ENCODE results near the gene TSPAN10. TPM values are rescaled to one million over a fixed set of nuclear protein-coding genes. Genes with fewer than 3 reads are reported as not detected.

The TSPAN10 gene
- total RNA-seq, 1 donor from 2014 or later = 1.8 TPM

DNA sequence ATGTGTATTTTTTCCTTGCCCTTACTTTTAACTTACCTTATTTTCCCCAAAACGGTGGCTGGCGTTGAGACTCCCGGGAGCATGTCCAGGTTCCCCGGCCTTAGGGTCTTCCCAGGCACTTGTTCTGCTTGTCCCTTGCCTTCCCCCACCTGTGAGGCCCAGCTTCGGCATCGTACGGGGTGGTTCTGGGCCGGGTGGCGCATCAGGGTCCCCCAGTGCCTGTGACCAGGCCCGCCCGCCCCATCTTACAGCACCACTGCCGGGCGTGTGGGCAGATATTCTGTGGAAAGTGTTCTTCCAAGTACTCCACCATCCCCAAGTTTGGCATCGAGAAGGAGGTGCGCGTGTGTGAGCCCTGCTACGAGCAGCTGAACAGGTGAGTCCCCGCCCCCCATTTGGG lies 54.2 kb downstream of the TSPAN10 start:
- no peaks in the 10 kb centered on the region for H3K9me3 Mint-ChIP-seq (ENCODE audit: low read depth)
- H3K27ac Mint-ChIP-seq (ENCODE audit: unreplicated experiment) = no peak overlapping the region
- DNase-seq (ENCODE audit: low spot score) = no peak
- no peak overlapping the region for H3K4me3 Mint-ChIP-seq (ENCODE audit: unreplicated experiment)
- H3K27me3 Mint-ChIP-seq (ENCODE audit: low read depth) = no peaks in the 10 kb centered on the region
- peaks cover 25% of the 10 kb centered on the region for H3K36me3 Mint-ChIP-seq (ENCODE audit: low read depth)
- TF ChIP-seq, protein P1, sequence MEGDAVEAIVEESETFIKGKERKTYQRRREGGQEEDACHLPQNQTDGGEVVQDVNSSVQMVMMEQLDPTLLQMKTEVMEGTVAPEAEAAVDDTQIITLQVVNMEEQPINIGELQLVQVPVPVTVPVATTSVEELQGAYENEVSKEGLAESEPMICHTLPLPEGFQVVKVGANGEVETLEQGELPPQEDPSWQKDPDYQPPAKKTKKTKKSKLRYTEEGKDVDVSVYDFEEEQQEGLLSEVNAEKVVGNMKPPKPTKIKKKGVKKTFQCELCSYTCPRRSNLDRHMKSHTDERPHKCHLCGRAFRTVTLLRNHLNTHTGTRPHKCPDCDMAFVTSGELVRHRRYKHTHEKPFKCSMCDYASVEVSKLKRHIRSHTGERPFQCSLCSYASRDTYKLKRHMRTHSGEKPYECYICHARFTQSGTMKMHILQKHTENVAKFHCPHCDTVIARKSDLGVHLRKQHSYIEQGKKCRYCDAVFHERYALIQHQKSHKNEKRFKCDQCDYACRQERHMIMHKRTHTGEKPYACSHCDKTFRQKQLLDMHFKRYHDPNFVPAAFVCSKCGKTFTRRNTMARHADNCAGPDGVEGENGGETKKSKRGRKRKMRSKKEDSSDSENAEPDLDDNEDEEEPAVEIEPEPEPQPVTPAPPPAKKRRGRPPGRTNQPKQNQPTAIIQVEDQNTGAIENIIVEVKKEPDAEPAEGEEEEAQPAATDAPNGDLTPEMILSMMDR (IDR thresholded peaks at IDR 0.05) = no peak
- H3K4me1 Mint-ChIP-seq (ENCODE audit: low read depth) = no peaks in the 10 kb centered on the region

DNA sequence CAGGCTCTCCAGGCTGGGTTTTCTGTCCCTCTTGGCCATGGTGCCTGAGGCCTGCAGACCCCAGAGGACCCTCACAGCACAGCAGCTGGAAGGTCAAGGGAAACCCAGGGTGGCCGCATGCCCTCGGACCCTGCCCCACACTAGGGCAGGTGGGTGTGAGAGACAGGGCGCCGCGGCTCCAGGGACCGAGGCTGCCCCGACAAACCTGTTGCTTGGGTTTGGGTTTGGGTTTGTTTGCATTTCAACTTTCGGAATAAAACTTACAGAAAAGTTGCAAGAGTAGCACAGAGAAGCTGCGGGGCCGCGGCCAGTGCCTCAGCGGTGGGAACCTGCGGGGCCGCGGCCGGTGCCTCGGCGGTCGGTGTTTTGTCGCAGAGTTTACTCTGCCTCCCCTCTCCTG lies 54.6 kb downstream of the TSPAN10 start:
- H3K9me3 Mint-ChIP-seq (ENCODE audit: low read depth) = no peaks in the 10 kb centered on the region
- H3K4me1 Mint-ChIP-seq (ENCODE audit: low read depth) = no peaks in the 10 kb centered on the region
- no peak for DNase-seq (ENCODE audit: low spot score)
- no peak overlapping the region for H3K27ac Mint-ChIP-seq (ENCODE audit: unreplicated experiment)
- TF ChIP-seq, protein P1 (IDR thresholded peaks at IDR 0.05) = no peak
- H3K4me3 Mint-ChIP-seq (ENCODE audit: unreplicated experiment) = no peak overlapping the region
- peaks cover 23% of the 10 kb centered on the region for H3K36me3 Mint-ChIP-seq (ENCODE audit: low read depth)
- no peaks in the 10 kb centered on the region for H3K27me3 Mint-ChIP-seq (ENCODE audit: low read depth)

DNA sequence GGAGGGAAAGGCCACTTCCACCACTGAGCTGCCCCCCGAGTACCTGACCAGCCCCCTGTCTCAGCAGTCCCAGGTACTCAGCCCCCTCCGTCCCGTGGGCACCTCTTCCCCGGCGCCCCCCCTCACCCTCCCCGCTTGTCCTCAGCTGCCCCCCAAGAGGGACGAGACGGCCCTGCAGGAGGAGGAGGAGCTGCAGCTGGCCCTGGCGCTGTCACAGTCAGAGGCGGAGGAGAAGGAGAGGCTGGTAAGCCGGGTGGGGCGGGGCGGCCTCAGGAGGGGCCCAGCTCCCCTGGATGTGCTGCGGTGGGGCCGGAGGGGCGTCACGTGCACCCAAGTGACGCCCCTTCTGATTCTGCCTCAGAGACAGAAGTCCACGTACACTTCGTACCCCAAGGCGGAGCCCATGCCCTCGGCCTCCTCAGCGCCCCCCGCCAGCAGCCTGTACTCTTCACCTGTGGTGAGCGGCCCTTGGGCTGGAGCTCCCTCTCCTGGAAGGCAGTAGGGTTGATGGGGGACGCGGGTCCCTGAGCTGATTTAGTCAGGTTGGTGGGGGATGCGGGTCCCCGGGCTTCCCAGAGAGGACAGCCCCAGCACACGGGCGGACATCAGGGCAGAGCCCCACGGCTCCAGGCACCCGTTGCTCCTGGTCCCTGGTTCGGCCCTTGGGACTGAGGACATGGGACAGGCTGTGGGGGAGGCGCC lies 56.7 kb downstream of the TSPAN10 start:
- no peaks in the 10 kb centered on the region for H3K9me3 Mint-ChIP-seq (ENCODE audit: low read depth)
- H3K36me3 Mint-ChIP-seq (ENCODE audit: low read depth) = peaks cover 28% of the 10 kb centered on the region
- no peaks in the 10 kb centered on the region for H3K4me1 Mint-ChIP-seq (ENCODE audit: low read depth)
- H3K27ac Mint-ChIP-seq (ENCODE audit: unreplicated experiment) = no peak overlapping the region
- H3K27me3 Mint-ChIP-seq (ENCODE audit: low read depth) = no peaks in the 10 kb centered on the region
- H3K4me3 Mint-ChIP-seq (ENCODE audit: unreplicated experiment) = no peak overlapping the region
- TF ChIP-seq, protein P1 (IDR thresholded peaks at IDR 0.05) = peak; percentile 28
- DNase-seq (ENCODE audit: low spot score) = no peak

DNA sequence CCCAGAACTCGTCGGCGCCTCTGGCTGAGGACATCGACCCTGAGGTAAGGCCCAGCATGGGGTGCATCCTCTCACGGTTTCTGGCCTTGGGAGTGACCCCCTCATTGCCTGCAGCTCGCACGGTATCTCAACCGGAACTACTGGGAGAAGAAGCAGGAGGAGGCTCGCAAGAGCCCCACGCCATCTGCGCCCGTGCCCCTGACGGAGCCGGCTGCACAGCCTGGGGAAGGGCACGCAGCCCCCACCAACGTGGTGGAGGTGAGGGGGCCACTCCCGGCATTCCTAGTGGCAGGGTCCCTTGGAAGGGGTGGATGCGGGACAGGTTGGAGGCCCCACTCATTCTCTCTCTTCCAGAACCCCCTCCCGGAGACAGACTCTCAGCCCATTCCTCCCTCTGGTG lies 57.8 kb downstream of the TSPAN10 start:
- H3K27me3 Mint-ChIP-seq (ENCODE audit: low read depth) = no peaks in the 10 kb centered on the region
- no peaks in the 10 kb centered on the region for H3K9me3 Mint-ChIP-seq (ENCODE audit: low read depth)
- TF ChIP-seq, protein P1 (IDR thresholded peaks at IDR 0.05) = no peak
- no peak overlapping the region for H3K4me3 Mint-ChIP-seq (ENCODE audit: unreplicated experiment)
- peaks cover 26% of the 10 kb centered on the region for H3K36me3 Mint-ChIP-seq (ENCODE audit: low read depth)
- no peak overlapping the region for H3K27ac Mint-ChIP-seq (ENCODE audit: unreplicated experiment)
- H3K4me1 Mint-ChIP-seq (ENCODE audit: low read depth) = no peaks in the 10 kb centered on the region
- DNase-seq (ENCODE audit: low spot score) = no peak

DNA sequence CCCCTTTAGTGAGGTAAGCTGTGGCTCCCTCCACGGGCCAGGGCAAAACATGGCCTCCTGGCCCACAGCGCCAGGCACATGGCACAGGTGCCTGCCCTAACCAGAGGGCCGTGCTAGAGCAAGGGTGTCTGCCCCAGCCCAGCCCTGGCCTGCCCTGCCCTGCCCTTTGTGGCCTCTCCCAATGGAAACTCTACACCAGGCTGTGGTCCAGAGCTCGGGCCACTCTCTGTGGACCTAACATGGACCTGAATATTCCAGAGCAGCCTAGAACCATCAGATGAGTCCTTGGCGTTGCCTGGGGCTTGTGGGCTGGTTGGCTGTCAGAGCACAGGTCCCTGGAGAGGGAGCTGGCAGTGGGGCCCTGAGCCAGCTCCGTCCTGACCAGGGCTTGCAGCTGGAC lies 58.2 kb downstream of the TSPAN10 start:
- peaks cover 26% of the 10 kb centered on the region for H3K36me3 Mint-ChIP-seq (ENCODE audit: low read depth)

More for the DNA sequence above, 58.2 kb downstream of the TSPAN10 start:
- no peak for DNase-seq (ENCODE audit: low spot score)
- no peaks in the 10 kb centered on the region for H3K27me3 Mint-ChIP-seq (ENCODE audit: low read depth)
- H3K27ac Mint-ChIP-seq (ENCODE audit: unreplicated experiment) = no peak overlapping the region
- H3K9me3 Mint-ChIP-seq (ENCODE audit: low read depth) = no peaks in the 10 kb centered on the region
- TF ChIP-seq, protein P1 (IDR thresholded peaks at IDR 0.05) = no peak
- no peak overlapping the region for H3K4me3 Mint-ChIP-seq (ENCODE audit: unreplicated experiment)
- no peaks in the 10 kb centered on the region for H3K4me1 Mint-ChIP-seq (ENCODE audit: low read depth)
